Endothelial cell of hepatic sinusoid (primary cell): ENCODE data around the gene MED27.
"Not testable (repeated sequence)": the region's sequence is repeated elsewhere in the genome, so short reads cannot be mapped to it uniquely, and the experiment has no call there.

Source experiments
- in situ Hi-C: cut with HindIII; loops from 2 replicates; pipeline ENCODE4 v1.10.0; 2017; ENCODE audit warnings: low sequenced_read_pairs

The MED27 gene

DNA sequence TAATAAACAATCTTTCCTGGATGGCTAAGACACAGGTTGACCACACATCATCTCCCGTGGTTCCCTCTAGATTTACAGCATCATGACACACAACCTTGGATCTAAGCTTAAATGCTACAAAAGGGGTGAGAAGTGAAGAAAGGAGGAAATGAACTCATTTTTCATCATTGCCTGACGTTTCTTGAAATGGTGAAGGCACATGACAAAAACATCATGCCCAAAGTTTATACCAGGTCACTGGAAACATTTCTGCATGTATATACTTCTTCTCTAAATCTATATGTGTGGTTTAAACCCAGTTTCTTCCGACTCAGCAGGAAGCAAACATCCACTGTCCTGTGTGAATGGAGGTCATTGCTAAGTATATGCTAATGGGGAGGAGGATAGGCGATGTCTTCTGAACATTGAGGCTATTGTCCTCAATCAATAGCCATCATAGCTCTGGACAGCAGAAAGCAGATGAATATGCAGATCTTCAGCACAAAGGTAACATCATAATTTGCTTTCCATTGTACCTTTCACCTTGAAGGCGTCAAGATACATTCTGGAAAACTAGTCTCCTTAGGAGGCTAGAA, 137.4 kb downstream of the MED27 start:
- in situ Hi-C loops: no loop called here

DNA sequence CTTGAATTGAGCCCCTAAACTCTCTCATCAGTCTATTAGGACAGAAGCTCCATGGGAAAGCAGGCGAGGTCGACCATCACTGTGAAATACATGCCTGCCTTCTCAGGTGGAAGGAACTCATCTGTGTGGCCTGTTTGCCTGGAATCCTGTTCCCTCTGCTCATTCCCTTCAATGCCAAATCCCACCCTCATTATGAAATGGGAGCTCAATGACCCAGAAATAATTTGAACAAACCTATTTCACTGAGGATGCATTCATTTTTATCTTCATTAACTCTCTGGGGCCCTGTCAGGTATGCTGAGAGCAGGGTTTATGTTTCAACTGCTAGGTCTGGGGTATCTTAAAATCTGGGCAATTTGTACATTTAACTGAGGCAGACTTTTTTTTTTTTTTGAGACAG, 142.2 kb downstream of the MED27 start:
- in situ Hi-C loops: loop anchor here (10.0 kb wide), 1 partner anchor 63 kb away; no protein-coding TSS in a partner anchor

DNA sequence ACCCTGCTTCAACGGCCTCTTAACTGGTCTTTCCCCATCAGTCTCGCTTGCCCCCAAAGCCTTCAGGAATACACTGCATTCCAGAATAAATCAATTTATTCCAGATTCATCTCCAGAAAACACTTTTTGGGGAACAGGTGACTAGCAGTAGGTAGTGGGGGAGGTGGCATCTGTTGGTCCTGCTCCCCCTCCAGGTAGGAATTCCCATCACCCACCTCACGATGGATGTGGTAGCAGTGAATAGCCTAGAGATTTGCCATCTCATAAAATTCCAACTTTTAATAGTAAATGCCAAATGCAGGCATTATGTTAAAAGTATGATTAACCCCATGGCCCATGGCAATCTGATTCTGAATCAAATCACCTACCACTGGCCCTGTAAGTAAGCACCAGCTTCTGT, 142.7 kb downstream of the MED27 start:
- in situ Hi-C loops: loop anchor here (10.0 kb wide), 1 partner anchor 62 kb away; no protein-coding TSS in a partner anchor

DNA sequence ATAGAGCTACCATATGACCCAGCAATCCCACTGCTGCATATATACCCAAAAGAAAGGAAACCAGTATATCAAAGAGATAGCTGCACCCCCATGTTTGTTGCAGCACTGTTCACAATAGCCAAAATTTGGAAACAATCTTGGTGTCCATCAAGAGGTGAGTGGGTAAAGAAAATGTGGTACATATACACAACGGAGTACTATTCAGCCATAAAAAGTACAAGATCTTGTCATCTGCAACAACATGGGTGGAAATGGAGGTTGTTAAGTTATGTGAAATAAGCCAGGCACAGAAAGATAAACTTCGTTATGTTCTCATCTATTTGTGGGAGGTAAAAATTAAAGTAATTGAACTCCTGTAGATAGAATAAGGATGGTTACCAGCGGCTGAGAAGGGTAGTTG, 145.0 kb downstream of the MED27 start:
- in situ Hi-C loops: loop anchor here (10.0 kb wide), 1 partner anchor 60 kb away; no protein-coding TSS in a partner anchor

DNA sequence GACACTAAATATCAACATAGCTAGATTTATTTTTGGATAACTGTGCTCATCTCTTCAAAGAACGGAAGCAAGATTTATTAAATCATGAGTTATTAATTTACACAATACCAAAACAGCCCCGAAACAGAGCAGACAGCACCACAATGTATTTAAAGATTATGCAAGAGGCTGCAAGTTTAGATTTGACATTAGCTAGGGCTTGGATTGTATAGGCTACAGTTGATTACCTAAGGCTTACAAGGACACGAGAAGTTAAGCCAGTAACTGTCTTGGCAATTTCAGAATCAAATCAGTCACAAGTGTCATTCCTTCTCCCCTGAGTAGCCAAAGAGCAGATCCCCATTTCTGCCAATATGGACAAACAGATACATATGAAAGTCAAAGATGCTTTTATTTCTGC, 152.6 kb downstream of the MED27 start:
- in situ Hi-C loops: no loop called here

DNA sequence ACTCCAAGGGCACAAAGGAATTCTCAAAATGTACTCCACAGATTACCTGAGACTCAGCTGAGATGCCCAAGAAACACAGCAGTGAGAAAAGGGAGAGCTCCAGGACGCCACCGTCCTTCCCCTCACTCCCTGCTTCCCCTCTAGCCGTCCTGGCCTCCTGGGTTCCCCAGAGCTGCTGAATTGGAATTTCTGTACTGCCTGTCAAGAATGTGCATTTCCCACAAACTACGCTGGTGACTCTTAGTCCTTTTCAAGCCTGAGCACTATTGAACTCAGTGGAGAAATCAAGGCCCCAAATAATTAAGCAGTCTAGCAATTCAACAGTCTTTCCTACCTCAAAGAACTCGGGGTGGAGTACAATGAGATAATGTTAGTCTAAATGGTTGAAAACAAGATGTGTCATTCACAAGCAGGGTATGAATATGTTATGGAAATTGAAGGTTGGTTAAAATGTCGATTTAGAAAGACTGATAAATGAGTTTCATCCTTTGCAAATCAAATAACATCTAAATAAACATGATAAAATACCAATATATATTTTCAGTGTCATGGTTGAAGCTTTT, 153.2 kb downstream of the MED27 start:
- in situ Hi-C loops: no loop called here

DNA sequence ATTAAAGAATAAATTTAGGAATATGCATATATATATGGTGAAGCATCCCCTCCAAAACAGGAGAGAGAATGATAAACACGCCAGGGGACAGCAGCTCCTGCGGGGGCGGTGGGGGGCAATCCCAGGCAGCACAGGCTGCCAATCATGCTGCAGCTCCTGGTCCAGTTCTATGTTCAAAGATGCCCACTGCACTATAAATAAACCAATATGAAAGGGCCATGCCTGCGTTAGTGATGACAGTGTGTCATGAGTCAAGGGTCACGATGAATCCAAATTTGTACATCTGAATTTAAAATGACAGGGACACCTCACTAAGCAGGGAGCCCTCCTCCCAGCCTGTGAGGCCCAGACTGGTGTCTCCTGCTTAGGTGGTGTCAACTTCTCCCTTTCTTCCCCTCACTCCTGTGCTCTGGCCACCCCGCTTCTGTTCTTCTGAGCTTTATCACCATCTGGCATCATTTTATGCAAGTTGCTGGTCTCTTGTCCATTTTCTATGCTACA, 153.9 kb downstream of the MED27 start:
- in situ Hi-C loops: no loop called here

DNA sequence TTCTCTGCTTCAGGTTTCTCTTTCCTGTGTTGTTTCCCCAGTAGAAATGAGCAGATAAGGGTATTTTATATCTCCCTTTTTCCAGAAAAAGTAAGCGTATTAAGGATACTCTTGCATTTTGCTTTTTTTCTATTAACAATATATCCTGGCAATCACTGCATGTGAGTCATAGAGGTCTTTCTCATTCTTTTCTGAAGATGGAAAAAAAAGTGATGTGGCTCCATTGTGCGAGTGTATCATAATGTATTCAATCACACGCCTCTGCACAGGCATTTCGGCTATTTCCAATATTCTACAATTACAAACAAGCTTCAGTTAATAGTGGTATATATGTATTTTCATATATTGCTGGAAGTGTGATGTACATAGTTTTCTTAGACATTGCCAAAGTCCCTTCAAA, 155.9 kb downstream of the MED27 start:
- in situ Hi-C loops: no loop called here

DNA sequence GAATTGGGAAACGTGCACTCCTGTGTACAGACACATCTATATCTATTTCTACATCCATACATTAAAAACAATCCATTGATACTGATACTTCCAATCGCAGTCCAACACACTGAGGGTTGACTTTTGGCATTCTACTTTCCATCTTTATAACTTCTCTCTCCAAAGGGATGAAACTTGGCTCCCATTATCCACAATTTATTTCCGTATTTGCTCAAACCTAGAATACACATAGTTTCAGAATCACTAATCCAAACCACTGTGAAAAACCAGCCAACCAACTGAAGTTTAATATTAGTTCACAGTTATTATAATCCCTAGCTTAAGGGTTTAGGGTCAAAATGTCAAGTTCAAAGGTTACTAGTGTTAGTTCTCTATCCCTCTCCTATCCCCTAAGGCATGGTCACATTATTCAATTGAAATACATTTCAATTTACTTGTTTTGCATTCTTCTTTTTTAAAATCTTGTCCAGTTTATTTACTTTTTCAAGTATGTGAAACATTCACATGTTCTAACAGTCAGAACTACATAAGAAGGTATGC, 156.5 kb downstream of the MED27 start:
- in situ Hi-C loops: no loop called here

DNA sequence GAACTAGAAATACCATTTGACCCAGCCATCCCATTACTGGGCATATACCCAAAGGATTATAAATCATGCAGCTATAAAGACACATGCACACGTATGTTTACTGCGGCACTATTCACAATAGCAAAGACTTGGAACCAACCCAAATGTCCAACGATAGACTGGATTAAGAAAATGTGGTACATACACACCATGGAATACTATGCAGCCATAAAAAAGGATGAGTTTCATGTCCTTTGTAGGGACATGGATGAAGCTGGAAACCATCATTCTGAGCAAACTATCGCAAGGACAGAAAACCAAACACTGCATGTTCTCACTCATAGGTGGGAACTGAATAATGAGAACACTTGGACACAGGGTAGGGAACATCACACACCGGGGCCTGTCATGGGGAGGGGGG, 158.0 kb downstream of the MED27 start:
- in situ Hi-C loops: not testable (repeated sequence)

DNA sequence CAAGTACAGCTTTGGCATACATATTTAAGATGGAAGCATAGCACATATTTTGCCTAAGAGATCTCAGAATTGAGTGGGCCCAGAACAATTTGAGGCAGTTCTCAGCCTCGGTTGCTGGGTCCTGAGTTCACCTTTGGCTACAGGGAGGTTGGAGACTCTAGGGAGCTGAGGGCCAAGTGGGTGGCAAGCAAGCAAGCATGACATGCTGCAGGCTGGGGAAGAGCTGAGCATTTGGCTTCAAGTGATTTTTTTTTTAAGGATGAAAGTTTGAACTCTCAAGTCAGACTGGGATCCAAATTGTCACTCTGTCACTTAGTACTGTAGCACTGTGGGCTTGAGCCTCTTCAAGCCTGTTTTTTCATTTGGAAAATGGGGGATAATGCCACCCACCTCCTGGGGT, 160.5 kb downstream of the MED27 start:
- in situ Hi-C loops: no loop called here

DNA sequence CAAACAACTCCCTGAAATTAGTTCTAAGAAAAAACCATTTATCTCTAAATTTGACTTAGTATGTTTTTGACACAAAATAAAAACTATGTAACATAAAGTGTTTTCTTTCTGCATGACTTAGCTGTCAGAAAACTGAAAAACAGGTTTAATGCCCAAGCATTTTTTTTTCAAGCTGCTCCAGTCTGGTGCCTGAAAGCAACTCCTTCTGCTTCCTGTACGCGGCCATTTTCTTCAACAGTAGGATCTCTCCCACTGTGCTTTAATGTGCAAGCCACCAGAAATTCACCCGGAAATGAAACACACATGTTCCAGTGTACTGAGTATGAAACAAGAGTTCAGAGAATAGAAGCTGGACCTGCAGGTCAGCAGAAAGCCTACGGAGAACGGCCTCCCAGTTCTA, 161.2 kb downstream of the MED27 start:
- in situ Hi-C loops: no loop called here

DNA sequence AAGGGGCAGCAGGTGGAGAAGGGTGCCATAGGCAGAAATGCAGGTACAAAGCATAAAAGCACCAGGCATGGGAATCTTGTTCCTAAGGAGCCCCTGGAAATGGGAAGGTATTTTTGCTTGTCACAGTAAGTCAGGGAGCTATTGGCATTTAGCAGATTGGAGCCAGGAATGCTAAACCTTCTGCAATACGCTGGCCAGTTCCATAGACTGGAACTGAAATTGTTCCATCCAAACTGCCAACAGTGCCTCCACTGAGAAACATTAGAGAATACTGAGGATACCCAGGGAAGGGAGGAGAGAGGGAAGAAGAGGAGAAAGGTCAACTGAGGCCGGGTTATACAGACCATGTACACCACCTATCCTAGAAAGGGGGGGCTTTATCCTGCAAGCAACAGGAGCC, 162.7 kb downstream of the MED27 start:
- in situ Hi-C loops: no loop called here

DNA sequence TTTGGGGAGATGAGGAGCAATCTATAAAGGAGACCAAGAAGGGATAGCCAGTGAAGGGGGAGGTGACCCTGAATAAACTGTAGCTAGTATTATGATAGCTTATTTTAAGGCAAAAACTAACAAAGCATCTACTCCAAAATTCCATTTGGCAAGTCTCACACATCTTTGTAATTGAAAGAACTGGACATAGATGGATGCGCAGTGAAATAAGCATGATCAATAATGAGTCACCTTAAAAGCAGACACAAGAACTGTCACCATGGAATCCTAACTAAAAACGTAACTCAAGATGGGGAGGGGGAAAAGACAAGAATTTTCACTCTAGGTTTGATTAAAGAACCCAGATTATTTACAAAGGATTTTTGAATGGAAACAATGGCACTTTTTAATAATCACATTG, 164.5 kb downstream of the MED27 start:
- in situ Hi-C loops: no loop called here

DNA sequence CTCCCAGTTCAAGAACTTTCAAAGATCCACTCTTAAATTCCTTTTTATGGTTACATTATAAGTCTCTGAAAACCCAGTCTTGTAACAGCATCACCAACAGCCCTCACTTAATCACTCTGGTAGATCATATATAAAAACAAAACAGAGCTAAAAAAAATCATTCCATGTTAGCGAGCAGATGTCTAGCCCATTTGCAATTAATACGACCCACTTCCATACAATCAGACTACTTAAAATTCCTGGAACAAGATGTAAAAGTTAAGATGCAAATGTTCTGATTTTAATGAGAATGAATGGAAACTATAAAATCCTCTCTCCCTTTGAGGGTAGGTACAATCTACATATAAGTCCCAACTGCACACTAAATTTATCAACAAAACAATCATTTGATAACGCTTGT, 167.0 kb downstream of the MED27 start:
- in situ Hi-C loops: no loop called here

DNA sequence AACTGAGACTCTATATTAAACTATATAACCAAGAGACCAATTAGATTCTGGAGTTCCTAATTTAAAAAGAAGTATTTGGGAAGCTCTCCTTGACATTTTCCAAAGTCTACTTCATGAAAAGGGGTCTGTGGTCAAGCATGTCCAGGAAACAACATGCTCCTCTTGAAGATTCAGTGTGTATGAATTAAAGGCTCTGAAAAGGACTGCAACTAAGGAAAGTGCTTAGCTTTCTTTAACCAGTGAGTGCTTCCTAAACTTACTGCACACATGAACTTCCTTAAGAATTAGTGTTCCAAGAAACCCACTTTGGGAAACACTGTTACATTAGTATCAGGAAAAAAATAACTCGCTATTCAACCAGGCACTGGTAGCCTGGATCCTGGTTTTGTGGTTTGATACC, 167.6 kb downstream of the MED27 start:
- in situ Hi-C loops: no loop called here

DNA sequence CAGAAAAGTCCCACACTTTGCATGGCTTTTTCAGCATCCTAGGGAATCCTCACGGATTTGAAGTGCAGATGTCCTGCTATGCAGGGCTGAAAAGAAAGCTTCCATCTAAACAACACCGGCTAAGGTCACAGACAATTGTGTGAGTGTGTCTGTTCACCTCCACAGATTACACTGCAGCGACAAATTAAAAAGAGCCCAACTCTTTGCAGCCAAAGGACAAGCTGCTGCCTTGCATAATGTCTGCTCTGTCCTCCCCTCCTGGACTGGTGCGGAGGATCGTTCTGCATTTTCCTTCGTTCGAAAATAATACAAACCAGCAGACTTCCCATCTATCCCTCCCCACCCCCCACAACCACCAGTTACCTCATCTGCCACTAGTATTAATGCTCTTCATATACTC, 169.1 kb downstream of the MED27 start:
- in situ Hi-C loops: no loop called here

DNA sequence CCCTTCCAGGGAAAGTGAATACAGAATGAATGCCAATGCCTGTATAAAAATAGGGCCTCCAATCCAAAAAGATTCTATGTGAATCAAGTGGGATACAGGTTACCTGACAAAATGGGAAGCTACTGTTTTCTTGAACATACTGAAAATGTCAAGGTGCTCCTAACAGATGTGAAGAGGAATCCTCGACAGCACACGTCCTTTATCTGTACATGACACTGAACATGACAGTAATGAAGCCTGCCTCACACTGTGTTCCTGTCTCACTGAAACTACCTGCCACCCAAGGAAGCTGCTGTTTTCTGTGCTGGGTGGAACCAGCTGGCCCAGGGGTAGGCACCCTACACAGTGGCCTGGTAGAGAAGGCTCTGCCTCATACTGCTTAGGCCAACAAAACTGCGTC, 174.5 kb downstream of the MED27 start:
- in situ Hi-C loops: no loop called here

DNA sequence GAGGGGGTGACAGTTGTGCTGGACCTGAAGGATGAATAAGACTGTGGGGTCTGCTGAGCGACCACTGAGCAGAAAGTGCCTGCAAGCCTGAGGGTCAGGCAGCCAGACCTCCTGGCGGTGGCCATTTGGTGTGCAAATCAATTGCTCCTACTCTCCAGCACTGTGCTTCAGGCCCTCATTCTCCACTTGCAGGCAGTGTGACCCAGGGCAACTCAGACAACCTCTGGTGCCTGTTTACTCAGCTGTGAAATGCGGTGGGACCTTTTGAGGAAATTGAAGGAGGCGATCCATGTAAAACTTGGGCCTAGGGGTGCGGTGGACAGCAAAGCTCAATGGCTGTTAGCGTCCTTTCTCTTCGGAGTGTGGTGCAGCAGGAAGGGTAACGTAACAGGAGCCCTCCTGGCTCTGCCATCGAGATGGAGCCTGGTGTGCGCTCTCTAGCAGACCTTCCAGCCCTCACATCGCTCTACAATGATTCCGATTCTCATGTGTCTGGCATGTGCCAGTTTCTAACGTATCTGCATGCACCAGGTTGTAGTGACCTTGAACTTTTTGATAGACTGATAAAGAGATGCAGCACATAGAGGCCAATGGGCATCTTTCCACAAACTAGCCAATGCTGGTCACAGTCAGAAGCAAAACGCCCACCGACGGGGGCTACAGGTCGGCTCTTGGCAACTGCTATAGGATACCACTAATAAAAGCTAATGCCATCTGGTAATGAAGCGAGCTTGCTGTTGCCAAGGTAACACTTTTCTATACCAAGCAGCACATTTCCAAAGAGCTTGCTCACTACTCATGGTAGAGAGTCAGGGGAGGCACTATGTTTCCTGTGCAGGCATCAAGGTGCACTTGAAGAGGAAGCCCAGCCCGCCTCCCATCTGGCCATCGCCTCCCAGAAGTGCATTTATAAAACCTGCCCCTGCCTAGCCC, 180.1 kb downstream of the MED27 start:
- in situ Hi-C loops: no loop called here

DNA sequence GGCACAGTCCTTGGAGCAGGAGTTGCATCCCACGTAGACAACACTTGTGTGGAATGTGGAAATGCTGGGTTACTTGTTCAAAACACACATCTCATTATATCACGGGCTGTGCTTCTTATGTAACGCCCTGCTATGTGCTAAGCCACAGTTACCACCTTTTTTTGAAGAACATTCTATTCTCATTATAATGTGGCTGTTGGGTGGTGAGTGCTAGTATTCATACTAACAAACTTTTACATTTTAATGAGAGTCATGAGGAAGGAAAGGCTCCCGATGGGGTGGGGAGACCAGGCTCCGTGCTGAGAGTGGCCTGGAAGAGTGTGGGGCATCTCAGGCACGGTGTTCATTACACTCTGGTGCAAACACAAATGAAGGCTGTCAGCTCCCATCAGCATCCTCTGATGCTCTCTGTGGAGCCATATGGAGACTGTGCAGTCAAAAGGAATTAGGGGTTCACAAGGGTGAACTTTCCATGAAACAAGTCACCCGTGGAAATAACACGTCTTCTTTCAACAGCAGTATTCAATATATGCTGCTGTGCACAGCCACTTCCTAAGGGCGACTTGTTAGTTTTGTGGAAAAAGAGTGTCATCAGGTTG, 186.7 kb downstream of the MED27 start:
- in situ Hi-C loops: no loop called here

DNA sequence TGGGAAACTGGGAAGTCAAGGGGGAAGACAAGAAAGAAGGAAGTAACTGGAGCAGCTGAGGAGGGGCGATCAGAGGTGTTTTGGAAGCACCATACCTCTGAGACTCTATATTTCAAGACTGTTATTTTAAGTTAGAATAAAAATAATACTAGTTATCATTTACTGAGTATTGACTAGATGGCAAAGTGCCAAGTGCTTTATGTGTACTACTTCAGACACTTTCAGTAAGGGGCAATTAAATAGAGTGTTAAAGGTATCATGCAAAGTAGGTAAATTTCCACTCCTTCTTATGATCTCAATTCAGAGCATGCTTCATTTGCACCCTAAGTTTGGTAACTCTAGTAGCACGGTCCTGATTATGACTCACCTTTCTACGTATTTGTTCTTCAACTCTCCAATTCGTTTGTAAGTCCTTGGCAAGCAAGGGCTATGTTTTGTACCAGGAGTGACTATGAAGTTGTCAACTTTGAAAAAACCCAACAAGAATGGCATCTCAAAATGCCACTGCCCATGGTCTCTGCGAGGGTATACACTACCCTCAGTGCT, 187.4 kb downstream of the MED27 start:
- in situ Hi-C loops: no loop called here
